NCI-H524 treated with DMSO at 0.1 percent for 48 hours (cell line): ENCODE results near the gene MYO3B.
A peak's percentile ranks its signal among the peaks of the same experiment; 100 is the strongest.
"Not testable (repeated sequence)": the region's sequence is repeated elsewhere in the genome, so short reads cannot be mapped to it uniquely, and the experiment has no call there.

Source experiments
- DNase-seq: peaks from one replicate; lab custom pipeline; 2025; lab: John Stamatoyannopoulos, UW

MYO3B gene

DNA sequence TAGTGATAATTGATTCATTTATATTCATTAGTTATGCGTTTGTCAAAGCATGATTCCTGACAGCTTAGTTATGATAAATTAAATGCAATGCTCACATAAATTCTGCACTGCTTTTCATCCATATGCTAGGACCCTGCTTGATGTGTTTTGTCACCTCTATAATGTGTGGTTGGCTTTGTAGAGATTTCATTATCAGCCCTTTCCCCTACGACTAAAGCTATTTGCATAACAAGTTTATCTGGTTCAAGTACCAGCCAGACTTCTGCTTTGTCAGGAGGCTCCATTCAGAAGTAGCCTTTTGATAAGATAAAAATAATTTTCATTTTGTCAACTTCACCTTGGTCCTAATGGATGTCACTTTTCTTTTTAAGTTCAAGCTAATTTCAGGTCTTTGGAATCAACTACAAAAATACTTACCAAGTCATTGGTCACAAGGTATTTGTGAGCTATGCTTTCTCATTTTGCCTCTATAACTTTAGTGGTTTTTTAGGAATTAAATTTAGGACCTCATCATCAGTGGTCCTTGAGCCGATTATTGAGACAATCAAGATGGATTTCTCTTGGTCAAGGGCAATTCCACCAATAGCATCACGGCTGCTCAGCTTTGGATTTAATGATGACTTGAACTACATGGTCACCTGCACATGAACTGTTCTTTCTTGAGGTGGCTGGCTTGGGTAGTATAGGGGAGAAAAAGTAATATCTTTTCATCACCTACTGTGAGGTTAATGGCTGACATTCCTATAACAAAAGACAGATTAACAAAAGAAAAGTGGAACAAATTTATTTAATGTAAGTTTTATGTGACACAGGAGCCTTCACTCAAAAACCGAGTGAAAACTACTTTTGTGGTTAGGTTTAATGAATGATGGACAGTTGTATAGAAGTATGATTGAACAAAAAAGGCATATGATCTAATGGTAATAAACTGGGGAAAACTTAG lies 162.1 kb downstream of the MYO3B start:
- DNase-seq: no peak

- DNase-seq: no peak
These were observed 162.7 kb downstream of the MYO3B start for GRCh38 chr2:170340693-170341068.

DNA sequence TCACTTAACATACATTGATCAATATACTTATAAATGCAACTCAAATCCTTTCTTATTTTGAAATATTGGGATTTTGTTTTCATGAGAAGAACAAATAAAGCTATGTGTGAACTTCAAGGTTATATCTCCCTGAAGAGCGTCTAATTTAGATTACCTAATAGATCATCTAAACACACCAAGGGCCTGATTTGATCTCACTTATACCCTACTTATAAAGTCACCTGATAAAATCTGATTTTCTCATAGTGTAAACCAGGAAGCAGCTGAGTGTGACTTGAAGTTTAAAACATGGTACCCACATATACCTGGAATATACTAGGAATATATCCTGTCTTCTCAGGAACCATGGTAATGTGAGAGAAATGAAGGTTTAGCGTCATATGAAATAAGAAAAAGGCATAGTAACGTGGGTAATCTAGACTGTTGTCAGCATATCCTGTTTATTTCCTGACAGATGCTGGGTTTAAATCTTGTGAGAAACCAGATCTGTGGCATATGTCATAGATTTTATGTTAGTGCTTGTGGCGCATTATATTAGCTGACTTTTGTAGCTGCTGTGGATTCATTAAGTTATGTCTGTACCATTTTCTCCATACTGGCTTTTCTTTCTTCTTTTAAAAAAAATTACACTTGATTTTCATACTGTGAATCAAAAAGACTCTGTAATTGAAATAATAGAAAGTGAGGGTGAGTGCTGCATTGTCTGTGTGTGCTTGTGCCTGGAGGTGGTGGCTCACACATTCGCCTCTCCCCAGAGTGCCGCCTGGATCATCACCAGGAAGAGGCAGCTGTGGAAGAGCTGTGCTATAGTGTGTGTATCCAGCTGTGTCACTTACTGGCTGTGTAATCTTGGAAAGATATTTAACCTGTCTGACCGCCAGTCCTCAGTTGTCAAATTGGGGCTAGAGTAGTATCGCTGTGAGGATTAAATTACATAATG lies 164.0 kb downstream of the MYO3B start:
- peak; percentile 81 for DNase-seq

GRCh38 chr2:170344663-170345346 lies 166.9 kb downstream of the MYO3B start:
- DNase-seq: no peak

GRCh38 chr2:170345607-170346006 lies 167.7 kb downstream of the MYO3B start:
- no peak for DNase-seq

- DNase-seq: not testable (repeated sequence)
These were observed 171.3 kb downstream of the MYO3B start for GRCh38 chr2:170349269-170349668.

GRCh38 chr2:170350929-170351826 lies 173.2 kb downstream of the MYO3B start:
- no peak for DNase-seq

DNA sequence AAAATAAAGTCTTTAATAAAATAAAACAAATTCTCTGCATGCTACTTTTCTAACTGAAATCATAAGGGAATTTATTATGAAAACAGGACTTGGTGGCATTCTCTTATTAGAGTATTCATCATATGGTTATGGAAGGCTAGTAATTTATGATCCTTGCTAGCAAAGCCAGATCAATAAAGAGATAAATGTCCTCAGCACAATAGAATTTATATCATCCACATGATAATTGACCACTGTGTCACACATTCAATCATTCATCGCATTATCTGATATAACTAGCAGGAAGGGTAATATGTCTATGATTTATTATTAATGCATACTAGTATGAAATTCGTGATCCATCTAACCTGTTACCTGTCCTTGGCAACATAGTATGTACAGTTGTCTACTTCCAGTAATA lies 175.8 kb downstream of the MYO3B start:
- no peak for DNase-seq

DNA sequence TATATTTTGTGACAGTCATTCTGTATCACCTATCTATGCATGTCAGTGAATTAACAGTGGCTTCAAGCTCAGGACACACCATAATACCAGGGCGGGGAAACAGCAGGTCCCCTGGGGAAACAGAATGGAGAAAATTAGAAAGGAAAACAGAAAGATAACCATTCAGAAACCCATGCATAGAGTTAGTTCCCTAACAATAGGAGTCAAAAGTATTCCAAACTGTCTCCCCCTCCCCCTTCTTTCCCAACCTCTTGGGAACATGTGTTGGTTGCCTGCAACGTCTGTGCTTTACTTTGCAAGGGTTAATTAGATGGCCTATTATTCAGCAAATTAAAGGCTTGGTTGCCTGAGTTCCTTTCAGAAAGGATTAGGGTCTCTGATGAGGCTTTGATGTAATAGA lies 176.4 kb downstream of the MYO3B start:
- DNase-seq: peak; percentile 55

DNA sequence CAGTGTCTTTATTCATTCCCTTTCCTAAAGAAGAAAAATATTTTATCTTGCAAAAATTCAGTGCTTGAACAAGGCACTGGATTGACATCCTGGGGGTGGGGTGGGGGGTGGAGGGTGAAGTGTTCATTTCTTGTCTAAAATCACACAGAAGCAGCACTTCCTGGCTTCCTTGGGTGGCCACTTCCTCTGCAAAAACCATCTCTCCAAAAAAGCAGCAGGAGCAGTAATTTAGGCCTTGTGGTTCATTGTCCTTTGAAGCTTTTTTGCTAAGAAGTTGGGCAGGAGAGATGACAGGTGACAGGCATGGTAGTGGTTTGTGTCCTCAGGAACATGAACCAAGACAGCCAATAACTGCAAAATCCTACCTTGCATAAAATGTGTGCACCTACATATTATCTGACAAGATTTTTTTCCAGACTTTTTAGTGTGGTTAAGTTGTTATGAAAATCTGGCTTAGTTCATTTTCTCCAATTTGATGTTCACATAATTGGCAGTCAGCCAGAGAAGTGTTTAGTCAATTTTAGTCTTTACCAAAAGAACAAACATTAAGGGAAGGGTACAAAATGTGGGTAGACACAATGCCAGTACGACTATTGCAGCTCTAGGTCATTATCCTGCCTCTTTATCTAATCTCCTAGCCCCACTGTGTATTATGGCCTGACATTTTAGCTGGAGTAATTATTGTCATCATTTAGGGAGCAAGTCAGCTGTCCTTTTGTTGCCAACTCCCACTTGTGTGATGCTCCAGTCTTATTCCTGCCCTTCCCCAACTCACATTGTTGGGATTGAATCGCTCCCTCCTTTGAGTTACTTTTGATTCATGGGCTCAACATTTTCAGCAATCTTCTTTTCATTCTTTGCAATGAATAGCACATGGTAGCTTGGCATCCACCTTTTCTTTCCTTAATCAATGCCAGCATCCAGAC lies 177.2 kb downstream of the MYO3B start:
- no peak for DNase-seq

DNA sequence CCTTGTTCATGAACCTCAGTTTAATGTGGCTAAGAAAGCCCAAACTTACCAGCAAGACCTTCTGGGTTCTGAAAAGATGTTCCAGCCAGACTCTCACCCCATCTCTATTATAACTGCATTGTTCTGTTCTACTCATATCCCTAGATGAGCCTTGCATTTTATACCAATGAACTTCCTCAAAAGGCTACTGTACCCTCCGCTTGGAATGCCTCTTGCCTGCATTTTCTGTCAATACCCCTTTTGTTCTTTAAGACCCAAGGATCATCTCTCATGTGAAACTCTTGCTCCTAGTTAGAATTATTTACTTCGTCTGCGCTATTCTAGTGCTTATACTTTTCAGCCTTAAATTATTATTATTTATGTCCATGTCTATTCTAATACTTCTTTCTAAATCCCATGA lies 181.5 kb downstream of the MYO3B start:
- no peak for DNase-seq

DNA sequence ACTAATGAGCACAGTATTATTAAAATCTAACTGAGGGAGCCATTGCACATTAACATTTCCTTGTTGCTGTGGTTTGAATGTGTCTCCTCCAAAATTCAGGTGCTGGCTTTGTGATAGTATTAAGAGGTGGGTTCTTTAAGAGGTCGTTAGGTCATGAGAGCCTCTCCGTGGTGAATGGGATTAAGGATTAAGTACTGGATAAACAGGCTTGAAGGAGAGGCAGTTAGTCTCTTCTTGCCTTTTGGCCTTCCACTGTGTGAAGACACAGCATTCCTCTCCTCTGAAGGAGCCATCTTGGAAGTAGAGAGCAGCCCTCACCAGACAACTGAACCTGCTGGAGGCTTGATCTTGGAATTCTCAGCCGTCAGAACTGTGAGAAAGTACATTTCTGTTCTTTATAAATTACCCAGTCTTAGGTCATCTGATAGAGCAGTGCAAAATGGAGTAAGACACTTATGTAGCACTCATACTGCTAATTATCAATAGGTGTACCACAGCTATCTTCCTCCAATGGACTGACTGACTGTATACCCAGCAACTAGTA lies 182.7 kb downstream of the MYO3B start:
- no peak for DNase-seq

DNA sequence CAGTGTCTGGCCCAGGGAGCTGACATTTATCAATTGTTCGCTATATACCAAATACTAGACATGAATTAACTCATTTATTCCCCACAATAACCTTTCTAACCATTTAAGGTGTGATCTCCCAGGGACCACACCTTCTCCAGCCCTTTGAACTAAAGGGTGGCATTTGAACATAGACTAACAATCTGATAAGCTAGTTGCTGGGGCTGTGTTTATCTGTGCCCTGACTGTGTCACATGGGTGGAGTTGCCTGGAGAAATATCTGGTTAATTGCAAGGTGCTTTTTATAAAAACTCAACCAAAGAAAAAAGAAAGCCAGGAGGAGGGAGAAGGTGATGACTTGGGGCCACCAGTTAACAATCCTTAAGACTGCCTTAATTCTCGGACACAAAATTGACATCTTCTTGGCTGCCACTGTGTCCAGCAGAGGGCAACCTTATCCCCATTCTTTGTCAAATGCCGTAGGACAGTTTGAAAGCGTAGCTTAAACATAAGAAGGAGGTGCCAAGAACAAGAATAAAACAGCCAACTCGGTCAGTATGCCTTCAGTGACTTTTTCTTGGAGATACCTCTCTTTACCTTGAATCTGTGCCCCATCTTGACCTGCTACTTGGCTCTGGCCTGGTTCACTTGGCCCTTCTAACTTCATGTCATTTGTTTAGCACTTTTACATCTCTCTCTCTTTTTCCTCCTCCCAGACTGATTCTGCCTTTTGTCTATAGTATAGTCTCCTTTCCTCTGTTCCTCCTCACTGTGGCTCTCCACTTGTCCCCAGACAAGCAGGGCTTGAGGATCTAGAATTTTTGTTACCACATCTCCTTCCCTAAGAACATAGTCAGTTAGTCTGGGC lies 183.4 kb downstream of the MYO3B start:
- DNase-seq: no peak

DNA sequence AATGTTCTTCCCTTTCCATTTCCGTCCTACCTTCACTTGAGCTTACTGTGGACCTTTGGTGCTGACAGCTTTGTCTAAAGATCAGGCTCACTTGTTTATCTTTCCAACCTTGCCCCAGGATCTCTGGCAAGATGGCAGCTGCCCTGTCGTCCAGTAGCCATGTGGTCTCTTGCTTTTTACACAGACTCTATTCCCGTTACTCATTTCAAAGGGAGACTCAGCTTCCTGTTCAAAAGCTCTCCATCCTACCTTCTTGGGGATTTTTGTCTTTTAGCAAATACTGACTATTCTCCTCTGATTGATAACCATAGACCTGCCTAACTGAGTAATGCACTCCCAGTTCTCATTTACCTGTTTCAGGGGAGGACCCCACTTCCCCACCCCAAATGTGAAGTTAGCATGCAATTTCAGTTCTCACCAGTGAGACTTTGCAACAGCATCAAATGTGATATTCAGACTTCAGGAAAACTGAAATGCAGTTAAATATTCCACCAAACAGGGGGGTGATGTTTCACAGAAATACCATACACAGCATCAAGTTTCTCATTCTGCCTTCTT lies 184.4 kb downstream of the MYO3B start:
- no peak for DNase-seq

- DNase-seq: no peak
These were observed 185.1 kb downstream of the MYO3B start for GRCh38 chr2:170362871-170363631.

DNA sequence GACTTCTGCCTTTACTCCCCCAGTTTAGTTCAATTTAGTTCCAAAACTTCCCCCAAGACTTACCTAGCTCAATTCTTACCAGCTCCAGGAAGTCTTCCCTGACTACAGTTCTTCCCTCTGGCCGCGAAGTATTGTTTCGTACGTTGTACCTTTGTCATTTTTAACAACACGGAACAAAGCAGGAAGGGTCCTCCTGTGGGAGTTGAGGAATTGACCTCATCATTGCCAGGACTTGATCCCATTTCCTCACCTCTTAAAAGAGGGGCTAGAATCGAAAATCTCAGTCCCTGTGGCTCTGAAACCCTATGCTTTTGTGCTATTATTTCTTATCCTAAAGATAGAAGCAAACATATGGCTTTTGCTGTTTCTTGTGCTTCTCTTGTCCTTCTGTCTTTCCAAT lies 187.1 kb downstream of the MYO3B start:
- DNase-seq: no peak

- no peak for DNase-seq
These were observed 187.7 kb downstream of the MYO3B start for GRCh38 chr2:170365686-170366085.

DNA sequence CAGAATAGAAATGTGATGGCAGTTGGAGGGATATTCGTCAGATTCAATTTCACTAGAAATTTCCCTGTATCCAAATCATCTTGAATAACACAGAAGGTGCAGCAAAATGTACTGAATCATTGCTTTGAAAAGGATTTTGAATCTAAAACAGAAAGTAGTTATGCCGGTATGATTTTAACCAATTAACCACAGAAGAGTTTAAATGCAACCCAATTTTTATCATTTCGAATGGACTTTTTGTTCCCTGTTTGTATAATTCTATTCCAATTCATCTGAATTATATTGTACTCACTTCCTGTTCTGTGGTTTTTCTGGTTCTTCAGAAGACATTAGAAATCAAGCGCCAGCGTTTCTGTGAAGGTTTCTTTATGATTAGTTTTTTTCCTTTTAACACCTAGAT lies 190.4 kb downstream of the MYO3B start:
- no peak for DNase-seq
